ENCODE data around the gene WRAP53. TPM values are rescaled to one million over a fixed set of nuclear protein-coding genes. Genes with fewer than 3 reads are reported as not detected.

Gene WRAP53
- total and polyA plus RNA-seq, 2 of the 13 experiments (the other 11 are each of a cell fraction or from before 2014, with no cell fraction given) = 7.0 to 19.5 TPM

GRCh38 chr17:7687908-7688807, at the start of gene WRAP53 (continued):
- TF ChIP-seq ZBTB10 (CRISPR knock-in tag; IDR thresholded peaks at IDR 0.05; ENCODE audit: borderline replicate concordance) (no peak), ELF4 (CRISPR knock-in tag; IDR thresholded peaks at IDR 0.05; ENCODE audit: borderline replicate concordance) (no peak), MLXIP (CRISPR knock-in tag; IDR thresholded peaks at IDR 0.05; ENCODE audit: borderline replicate concordance) (no peak), ZFY (CRISPR knock-in tag; IDR thresholded peaks at IDR 0.05) (peak; percentile 53; the same call in 1 of the 2 replicates), SRF (IDR thresholded peaks at IDR 0.05; ENCODE audit: low read depth, low read length) (peak; percentile 13; the same call in 1 of the 2 replicates), ZNF30 (CRISPR knock-in tag; IDR thresholded peaks at IDR 0.05) (no peak), DDIT3 (CRISPR knock-in tag; IDR thresholded peaks at IDR 0.05) (no peak), ZNF451 (CRISPR knock-in tag; IDR thresholded peaks at IDR 0.05) (no peak), ZNF777 (CRISPR knock-in tag; IDR thresholded peaks at IDR 0.05) (0 out of 2 replicates have a peak, but pooled peaks have one; percentile 16), NONO (IDR thresholded peaks at IDR 0.05) (no peak), NONO (CRISPR knock-in tag; conservative IDR thresholded peaks at IDR 0.05) (no peak; the same call in none of the 2 replicates), ZNF691 (CRISPR knock-in tag; IDR thresholded peaks at IDR 0.05; ENCODE audit: borderline replicate concordance, low read depth) (no peak), ZNF512B (CRISPR knock-in tag; IDR thresholded peaks at IDR 0.05; ENCODE audit: borderline replicate concordance) (no peak), MXD1 (CRISPR knock-in tag; IDR thresholded peaks at IDR 0.05) (no peak), SRSF9 (IDR thresholded peaks at IDR 0.05; ENCODE audit: borderline replicate concordance, insufficient read depth, low read depth, low read length, poor library complexity, severe bottlenecking) (no peak), SP1 (IDR thresholded peaks at IDR 0.05) (no peak), SP1 (CRISPR knock-in tag; IDR thresholded peaks at IDR 0.05) (no peak; the same call in 1 of the 2 replicates)
